Suppressor macrophage (primary cell): ENCODE data around the gene MITF.
A peak's percentile ranks its signal among the peaks of the same experiment; 100 is the strongest.

ENCODE experiments used
- DNase-seq, 4 experiments: peaks; one replicate each; pipeline ENCODE4 v3.0.0-alpha.2; 2020 to 2022

Gene MITF

GRCh38 chr3:69725994-69726571 lies 13.2 kb upstream of the MITF start:
- DNase-seq: no peak

GRCh38 chr3:69729147-69729919 lies 9.9 kb upstream of the MITF start:
- no peak for DNase-seq

- DNase-seq: no peak
Measured at GRCh38 chr3:69731080-69731479, 8.2 kb upstream of the MITF start.

- peak in 1 of 4 experiments; percentile 34 for DNase-seq
Measured at GRCh38 chr3:69735893-69736292, 3.4 kb upstream of the MITF start.

- no peak for DNase-seq
Measured at GRCh38 chr3:69737392-69737791, 1.9 kb upstream of the MITF start.

- DNase-seq: peak; percentile 51 to 83 (median 64)
Measured at GRCh38 chr3:69738315-69738714, 949 bp upstream of the MITF start.

GRCh38 chr3:69738859-69739203 lies 433 bp upstream of the MITF start:
- peak in 3 of 4 experiments; percentile 39 to 46 (median 45) for DNase-seq

- peak; percentile 44 to 64 (median 60) for DNase-seq
Measured at GRCh38 chr3:69740103-69741021, 1.1 kb downstream of the MITF start.

- peak in 1 of 4 experiments; percentile 30 for DNase-seq
Measured at GRCh38 chr3:69741032-69741767, 1.9 kb downstream of the MITF start.

GRCh38 chr3:69742391-69742790 lies 3.1 kb downstream of the MITF start:
- DNase-seq: peak in 1 of 4 experiments; percentile 16

GRCh38 chr3:69743975-69744906 lies 5.0 kb downstream of the MITF start:
- DNase-seq: peak; percentile 50 to 78 (median 62)

- no peak for DNase-seq
Measured at GRCh38 chr3:69745505-69745904, 6.2 kb downstream of the MITF start.

GRCh38 chr3:69746119-69746518 lies 6.9 kb downstream of the MITF start:
- DNase-seq: peak in 3 of 4 experiments; percentile 14 to 65 (median 49)

- DNase-seq: peak; percentile 79 to 95 (median 86)
Measured at GRCh38 chr3:69747511-69748258, 8.4 kb downstream of the MITF start.

- DNase-seq: peak; percentile 71 to 91 (median 84)
Measured at GRCh38 chr3:69748503-69748902, 9.2 kb downstream of the MITF start.

- DNase-seq: no peak
Measured at GRCh38 chr3:69749461-69749860, 10.2 kb downstream of the MITF start.

- peak in 3 of 4 experiments; percentile 23 to 53 (median 36) for DNase-seq
Measured at GRCh38 chr3:69750549-69750948, 11.3 kb downstream of the MITF start.

- peak in 3 of 4 experiments; percentile 55 to 75 (median 64) for DNase-seq
Measured at GRCh38 chr3:69751074-69751476, 11.8 kb downstream of the MITF start.

GRCh38 chr3:69752241-69752640 lies 13.0 kb downstream of the MITF start:
- peak; percentile 48 to 76 (median 70) for DNase-seq

GRCh38 chr3:69753179-69753775 lies 14.0 kb downstream of the MITF start:
- DNase-seq: no peak
